Ishikawa (cell line): ENCODE data around the gene SMIM44.

ENCODE experiments used
- CEBPB ChIP-seq: IDR thresholded peaks from 2 replicates; pipeline ENCODE4 v1.6.1; 2012
- CREB1 ChIP-seq: IDR thresholded peaks from 2 replicates; pipeline ENCODE4 v1.6.1; 2012; ENCODE audit warnings: low read depth
- EGR1 ChIP-seq: IDR thresholded peaks from 2 replicates; pipeline ENCODE4 v1.6.1; 2012
- EP300 ChIP-seq: IDR thresholded peaks from 2 replicates; pipeline ENCODE4 v1.6.1; 2012; ENCODE audit warnings: borderline replicate concordance
- FOXM1 ChIP-seq: IDR thresholded peaks from 2 replicates; pipeline ENCODE4 v1.6.1; 2012; ENCODE audit warnings: low read depth, borderline replicate concordance
- NFIC ChIP-seq: IDR thresholded peaks from 2 replicates; pipeline ENCODE4 v1.6.1; 2012
- RAD21 ChIP-seq: IDR thresholded peaks from 2 replicates; pipeline ENCODE4 v1.6.1; 2012; ENCODE audit warnings: low read depth
- TAF1 ChIP-seq: IDR thresholded peaks from 2 replicates; pipeline ENCODE4 v1.6.1; 2012; ENCODE audit warnings: low read depth, mild to moderate bottlenecking
- TCF12 ChIP-seq: IDR thresholded peaks from 2 replicates; pipeline ENCODE4 v1.6.1; 2012; ENCODE audit warnings: low read depth
- TEAD4 ChIP-seq: IDR thresholded peaks from 2 replicates; pipeline ENCODE4 v1.6.1; 2012
- YY1 ChIP-seq: IDR thresholded peaks from 2 replicates; pipeline ENCODE4 v1.6.1; 2012; ENCODE audit warnings: low read depth
- ZBTB7A ChIP-seq: IDR thresholded peaks from 2 replicates; pipeline ENCODE4 v1.6.1; 2012; ENCODE audit warnings: low read depth
- TF ChIP-seq, protein P1 (sequence below): IDR thresholded peaks from 2 replicates; pipeline ENCODE4 v1.6.1; 2012; ENCODE audit warnings: low read depth, mild to moderate bottlenecking
- TF ChIP-seq, protein P2 (sequence below): IDR thresholded peaks from 2 replicates; pipeline ENCODE4 v1.6.1; 2012
- TF ChIP-seq, protein P3 (sequence below): IDR thresholded peaks from 2 replicates; pipeline ENCODE4 v1.6.1; 2012

The SMIM44 gene

DNA sequence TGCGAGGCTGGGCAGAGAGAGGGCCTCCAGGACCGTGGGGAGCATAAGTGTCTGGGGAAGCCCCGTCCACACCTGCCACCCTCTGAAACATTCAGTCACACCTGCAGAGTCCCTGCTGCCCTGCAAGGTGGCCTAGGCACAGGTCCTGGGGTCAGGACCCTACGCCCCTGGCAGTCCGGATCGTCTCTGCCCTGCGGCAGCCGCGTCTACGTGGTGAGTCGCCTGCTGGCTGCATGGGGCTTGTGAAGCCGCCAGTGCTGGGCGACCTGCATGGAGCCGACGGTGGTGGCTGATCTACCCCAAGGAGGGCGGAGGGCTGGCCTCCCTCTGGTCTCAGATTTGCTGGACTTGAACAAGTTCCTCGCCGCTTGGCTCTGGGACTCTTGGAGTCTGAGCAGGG is 35.9 kb upstream of the SMIM44 start:
- TF ChIP-seq, protein P1, sequence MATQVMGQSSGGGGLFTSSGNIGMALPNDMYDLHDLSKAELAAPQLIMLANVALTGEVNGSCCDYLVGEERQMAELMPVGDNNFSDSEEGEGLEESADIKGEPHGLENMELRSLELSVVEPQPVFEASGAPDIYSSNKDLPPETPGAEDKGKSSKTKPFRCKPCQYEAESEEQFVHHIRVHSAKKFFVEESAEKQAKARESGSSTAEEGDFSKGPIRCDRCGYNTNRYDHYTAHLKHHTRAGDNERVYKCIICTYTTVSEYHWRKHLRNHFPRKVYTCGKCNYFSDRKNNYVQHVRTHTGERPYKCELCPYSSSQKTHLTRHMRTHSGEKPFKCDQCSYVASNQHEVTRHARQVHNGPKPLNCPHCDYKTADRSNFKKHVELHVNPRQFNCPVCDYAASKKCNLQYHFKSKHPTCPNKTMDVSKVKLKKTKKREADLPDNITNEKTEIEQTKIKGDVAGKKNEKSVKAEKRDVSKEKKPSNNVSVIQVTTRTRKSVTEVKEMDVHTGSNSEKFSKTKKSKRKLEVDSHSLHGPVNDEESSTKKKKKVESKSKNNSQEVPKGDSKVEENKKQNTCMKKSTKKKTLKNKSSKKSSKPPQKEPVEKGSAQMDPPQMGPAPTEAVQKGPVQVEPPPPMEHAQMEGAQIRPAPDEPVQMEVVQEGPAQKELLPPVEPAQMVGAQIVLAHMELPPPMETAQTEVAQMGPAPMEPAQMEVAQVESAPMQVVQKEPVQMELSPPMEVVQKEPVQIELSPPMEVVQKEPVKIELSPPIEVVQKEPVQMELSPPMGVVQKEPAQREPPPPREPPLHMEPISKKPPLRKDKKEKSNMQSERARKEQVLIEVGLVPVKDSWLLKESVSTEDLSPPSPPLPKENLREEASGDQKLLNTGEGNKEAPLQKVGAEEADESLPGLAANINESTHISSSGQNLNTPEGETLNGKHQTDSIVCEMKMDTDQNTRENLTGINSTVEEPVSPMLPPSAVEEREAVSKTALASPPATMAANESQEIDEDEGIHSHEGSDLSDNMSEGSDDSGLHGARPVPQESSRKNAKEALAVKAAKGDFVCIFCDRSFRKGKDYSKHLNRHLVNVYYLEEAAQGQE: no peak
- TF ChIP-seq FOXM1 (no peak), TAF1 (no peak), NFIC (no peak), YY1 (no peak), EP300 (no peak), CREB1 (no peak), EGR1 (no peak), ZBTB7A (no peak), TEAD4 (no peak), RAD21 (no peak), TCF12 (no peak), CEBPB (no peak)
- TF ChIP-seq, protein P2, sequence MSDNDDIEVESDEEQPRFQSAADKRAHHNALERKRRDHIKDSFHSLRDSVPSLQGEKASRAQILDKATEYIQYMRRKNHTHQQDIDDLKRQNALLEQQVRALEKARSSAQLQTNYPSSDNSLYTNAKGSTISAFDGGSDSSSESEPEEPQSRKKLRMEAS: no peak
- TF ChIP-seq, protein P3, sequence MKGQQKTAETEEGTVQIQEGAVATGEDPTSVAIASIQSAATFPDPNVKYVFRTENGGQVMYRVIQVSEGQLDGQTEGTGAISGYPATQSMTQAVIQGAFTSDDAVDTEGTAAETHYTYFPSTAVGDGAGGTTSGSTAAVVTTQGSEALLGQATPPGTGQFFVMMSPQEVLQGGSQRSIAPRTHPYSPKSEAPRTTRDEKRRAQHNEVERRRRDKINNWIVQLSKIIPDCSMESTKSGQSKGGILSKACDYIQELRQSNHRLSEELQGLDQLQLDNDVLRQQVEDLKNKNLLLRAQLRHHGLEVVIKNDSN: no peak

DNA sequence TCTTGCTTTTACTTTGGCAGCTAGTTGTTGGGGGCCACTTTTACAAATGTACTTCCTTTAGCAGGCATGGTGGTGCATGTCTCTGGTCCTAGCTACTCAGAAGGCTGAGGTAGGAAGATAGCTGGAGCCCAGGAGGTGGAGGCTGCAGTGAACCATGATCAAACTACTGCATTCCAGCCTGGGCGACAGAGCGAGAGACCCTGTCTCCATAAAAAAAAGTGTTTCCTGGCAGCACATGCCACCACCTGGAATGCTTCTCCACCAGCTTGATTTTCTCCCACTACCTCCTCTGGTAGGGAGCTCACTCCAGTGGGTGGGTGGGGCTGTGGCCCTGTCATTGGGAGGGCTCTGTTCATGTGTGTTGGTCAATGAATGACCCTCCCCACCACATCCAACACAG is 35.4 kb upstream of the SMIM44 start:
- no peak for TF ChIP-seq EGR1
- no peak for TF ChIP-seq CEBPB
- TF ChIP-seq RAD21: no peak
- TF ChIP-seq NFIC: no peak
- TF ChIP-seq TAF1: no peak

DNA sequence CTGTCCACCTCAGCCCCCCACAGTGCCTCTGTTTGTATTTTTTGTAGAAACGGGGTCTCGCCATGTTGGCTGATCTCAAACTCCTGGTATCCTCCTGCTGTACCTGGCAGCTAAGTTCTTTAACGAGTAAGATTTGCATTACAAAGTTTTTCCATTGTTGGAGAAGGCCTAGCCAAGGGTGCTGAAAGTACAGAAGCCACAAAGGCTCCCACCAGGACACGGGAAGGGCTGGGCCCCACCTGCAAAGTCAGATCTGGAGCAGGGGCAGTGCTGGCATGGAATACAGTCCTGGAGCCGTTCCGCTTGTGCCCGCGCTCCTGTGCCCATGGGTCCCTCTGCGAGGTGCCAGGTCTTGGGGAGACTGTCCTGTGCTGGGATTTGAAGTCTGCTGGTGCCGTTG is 35.0 kb upstream of the SMIM44 start:
- TF ChIP-seq, protein P3: no peak
- TF ChIP-seq ZBTB7A (no peak), CEBPB (no peak), EGR1 (no peak), EP300 (no peak)
- TF ChIP-seq, protein P2: no peak

DNA sequence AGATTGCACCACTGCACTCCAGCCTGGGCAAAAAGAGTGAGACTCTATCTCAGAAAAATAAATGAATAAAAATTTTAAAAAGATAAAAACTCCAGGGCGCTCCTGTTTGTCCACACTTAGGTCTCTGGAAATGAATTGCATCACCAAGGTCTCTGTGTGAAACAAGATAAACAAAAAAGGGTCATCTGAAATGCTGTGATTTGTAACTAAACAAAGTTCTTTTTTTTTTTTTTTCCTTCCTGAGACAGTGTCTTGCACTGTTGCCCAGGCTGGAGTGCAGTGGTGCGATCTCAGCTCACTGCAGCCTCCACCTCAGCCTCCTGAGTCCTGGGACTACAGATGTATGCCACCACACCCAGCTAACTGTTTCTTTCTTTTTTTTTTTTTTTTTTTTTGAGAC is 34.4 kb upstream of the SMIM44 start:
- TF ChIP-seq, protein P1: no peak
- TF ChIP-seq, protein P3: no peak
- TF ChIP-seq TAF1: no peak
- TF ChIP-seq EGR1: no peak
- TF ChIP-seq EP300: no peak
- TF ChIP-seq FOXM1: no peak
- TF ChIP-seq TEAD4: no peak
- TF ChIP-seq, protein P2: no peak

DNA sequence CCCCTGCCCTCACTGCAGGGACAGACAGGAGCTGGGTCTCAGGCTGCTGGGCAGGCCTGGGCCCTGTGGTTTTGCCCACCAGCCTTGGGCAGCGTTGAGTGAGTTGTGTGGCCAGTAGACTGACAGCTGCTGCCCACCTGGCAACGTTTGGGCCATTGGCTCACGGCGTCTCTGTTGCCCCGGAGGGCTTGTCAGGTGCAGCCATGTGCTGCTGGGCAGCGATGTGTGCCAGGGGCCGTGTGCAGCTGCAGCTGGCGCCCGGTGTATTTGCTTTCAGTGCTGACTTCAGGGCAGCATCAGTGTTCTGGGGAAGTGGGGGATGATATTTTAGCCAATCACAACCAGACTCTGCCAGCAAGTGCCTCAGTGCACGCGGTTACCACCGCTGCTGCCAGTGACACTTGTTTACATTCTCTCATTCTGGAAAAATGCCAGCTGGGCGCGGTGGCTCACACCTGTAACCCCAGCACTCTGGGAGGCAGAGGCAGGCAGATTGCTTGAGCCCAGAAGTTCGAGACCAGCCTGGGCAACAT is 33.5 kb upstream of the SMIM44 start:
- TF ChIP-seq NFIC (peak; percentile 58; the same call in 1 of the 2 replicates), EGR1 (no peak)

DNA sequence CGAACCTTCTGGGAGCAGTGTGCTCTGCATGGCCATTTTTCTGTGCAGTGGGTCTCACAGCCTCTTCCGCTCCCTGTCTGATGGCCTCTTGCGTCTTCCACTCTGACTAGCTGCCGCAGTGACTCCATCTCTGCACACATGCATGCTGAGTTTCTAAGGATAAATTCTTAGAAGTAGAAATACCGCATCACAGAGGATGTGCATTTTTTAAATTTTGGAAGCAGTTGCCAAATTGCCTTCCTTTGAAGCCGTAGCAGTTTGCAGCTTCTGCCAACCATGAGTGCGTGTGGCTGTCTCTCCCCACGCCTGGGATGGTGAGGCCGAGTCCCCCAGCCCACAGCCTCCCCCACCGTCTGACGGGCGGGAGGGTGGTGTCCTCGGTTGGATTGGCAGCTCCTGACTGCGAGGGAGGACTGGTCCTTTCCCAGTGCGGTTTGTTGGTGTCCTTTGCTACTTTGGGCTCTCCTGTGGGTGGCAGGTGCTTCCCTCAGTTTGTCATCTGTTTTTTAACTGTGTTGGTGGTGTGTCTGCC is 32.7 kb upstream of the SMIM44 start:
- TF ChIP-seq TEAD4 (no peak), EGR1 (no peak), NFIC (no peak), CEBPB (no peak), EP300 (no peak), ZBTB7A (no peak), FOXM1 (no peak), YY1 (no peak), TCF12 (no peak), RAD21 (no peak), CREB1 (no peak), TAF1 (no peak)
- TF ChIP-seq, protein P3: no peak
- TF ChIP-seq, protein P1: no peak
- TF ChIP-seq, protein P2: no peak
